Measurements from ENCODE around the gene ELOVL7.
"Not testable (repeated sequence)": the region's sequence is repeated elsewhere in the genome, so short reads cannot be mapped to it uniquely, and the experiment has no call there.

ELOVL7 gene

GRCh38 chr5:60843936-60844905 lies at the start of gene ELOVL7:
TSS of gene ELOVL7 (minus strand) at chr5:60844269. CDS start at chr5:60787397, 56,872 bp downstream.
- peak in 1 of 3 donors; percentile 12 for DNase-seq (ENCODE audit: low read depth in 3 of 3, low spot score in 1 of 3)

- no peak for DNase-seq (ENCODE audit: low read depth in 3 of 3, low spot score in 1 of 3)
Measured at GRCh38 chr5:60893521-60893920, 49.5 kb upstream of the ELOVL7 start.

GRCh38 chr5:60891667-60892066 lies 47.6 kb upstream of the ELOVL7 start:
- DNase-seq (ENCODE audit: low read depth in 3 of 3, low spot score in 1 of 3): no peak

DNA sequence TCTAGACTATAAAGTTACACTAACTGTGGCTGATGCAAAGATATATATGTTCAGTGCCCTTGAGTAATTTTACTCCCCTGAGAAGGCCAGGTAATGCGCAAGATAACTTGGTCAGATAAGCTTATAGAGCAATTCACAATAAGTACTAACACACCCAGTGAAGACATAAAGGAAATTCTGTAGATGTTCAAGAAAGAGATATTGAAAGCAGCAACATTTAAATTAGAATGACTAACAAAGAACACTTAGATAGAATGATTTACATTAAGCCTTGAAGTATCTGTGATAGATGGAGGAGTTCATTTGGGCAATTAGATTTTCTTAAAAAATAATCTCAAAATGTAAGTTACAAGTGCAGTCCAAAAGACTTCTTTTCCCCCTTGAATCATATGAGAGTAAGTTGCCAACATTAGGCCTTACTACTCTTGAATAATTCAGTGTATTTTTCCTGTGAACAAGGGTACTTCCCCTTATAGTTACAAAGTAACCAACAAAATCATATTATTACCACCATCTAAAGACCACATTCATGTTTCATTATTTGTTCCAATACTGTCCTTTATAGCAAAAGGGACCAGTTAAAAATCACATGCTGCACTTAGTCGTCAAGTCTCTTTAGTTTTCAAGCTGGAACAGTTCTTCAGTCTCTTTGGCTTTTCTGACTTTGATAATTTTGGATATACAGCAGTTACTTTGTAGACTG lies 44.4 kb upstream of the ELOVL7 start:
- DNase-seq (ENCODE audit: low read depth in 3 of 3, low spot score in 1 of 3): no peak

DNA sequence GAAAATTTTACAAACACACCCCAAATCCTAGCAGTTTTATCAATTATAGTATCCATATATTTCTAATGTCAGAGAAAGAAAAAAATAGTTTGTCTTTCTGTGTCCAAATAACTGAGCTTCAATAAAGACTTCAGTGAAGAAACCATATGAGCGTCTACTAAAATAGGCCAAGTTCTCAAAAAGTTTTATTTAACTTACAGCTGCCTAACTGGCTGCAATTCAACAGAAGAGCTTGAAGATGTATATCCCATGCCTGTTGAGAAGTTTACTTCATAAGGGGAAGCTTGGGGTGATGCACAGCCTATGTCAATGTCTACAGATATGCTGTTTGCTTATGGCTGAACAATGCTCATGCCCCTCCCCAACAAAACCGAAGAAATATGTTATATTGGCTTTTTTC lies 43.7 kb upstream of the ELOVL7 start:
- DNase-seq (ENCODE audit: low read depth in 3 of 3, low spot score in 1 of 3): no peak

DNA sequence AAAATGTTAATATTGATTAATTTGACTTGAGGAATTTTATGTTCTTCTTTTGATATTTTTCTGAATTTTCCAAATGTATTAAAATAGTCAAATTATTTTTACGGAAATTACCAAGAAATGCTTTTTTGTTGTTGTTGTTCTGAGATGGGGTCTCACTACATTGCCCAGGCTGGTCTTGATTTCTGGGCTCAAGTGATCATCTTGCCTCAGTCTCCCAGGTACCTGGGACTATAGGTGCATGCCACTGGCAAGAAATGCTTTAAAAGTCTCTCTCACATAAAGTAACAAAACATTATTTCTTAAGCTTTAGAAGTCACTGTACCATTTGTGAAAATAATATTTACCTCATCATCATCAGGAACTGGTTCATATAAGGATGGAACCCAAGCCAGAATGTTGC lies 43.0 kb upstream of the ELOVL7 start:
- no peak for DNase-seq (ENCODE audit: low read depth in 3 of 3, low spot score in 1 of 3)

DNA sequence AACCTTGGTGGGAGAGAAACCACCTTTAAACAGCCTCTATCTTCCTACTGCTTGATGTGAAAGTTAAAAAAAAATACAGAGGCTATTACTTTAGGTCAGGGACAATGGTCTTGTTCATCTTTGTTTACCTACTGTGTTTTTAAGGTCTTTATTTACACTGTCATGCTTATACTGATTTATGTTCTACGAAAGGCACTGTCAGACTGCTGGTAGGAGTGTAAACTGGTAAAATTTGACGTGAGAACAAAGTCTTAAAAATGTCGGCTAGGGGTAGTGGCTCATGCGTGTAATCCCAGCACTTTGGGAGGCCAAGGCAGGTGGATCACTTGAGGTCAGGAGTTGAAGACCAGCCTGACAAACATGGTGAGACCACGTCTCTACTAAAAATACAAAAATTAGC lies 42.1 kb upstream of the ELOVL7 start:
- no peak for DNase-seq (ENCODE audit: low read depth in 3 of 3, low spot score in 1 of 3)

DNA sequence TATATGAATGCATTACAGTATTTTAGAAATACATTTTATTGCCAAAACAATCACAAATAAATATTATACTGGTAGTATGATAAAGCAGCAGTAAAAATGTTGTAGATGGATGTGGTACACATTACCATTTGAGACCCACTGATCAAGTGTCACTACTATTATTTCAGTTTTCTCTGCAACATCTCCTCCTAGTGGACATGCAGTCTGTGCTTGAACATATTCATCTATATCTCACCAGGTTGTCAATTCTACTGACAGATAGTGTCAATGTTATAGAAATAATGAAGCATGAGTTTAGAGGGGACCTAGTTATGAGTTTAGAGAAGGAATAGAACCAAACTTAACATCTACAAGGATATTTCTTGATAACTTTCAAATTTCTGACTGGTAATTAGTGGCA lies 39.2 kb upstream of the ELOVL7 start:
- DNase-seq (ENCODE audit: low read depth in 3 of 3, low spot score in 1 of 3): no peak

GRCh38 chr5:60872892-60873291 lies 28.8 kb upstream of the ELOVL7 start:
- no peak for DNase-seq (ENCODE audit: low read depth in 3 of 3, low spot score in 1 of 3)

- no peak for DNase-seq (ENCODE audit: low read depth in 3 of 3, low spot score in 1 of 3)
Measured at GRCh38 chr5:60870857-60871256, 26.8 kb upstream of the ELOVL7 start.

DNA sequence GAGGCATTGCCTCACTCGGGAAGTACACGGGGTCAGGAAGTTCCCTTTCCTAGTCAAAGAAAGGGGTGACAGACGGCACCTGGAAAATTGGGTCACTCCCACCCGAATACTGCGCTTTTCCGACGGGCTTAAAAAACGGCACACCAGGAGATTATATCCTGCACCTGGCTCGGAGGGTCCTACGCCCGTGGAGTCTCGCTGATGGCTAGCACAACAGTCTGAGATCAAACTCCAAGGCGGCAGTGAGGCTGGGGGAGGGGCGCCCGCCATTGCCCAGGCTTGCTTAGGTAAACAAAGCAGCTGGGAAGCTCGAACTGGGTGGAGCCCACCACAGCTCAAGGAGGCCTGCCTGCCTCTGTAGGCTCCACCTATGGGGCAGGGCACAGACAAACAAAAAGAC lies 16.5 kb upstream of the ELOVL7 start:
- DNase-seq (ENCODE audit: low read depth in 3 of 3, low spot score in 1 of 3): not testable (repeated sequence)

DNA sequence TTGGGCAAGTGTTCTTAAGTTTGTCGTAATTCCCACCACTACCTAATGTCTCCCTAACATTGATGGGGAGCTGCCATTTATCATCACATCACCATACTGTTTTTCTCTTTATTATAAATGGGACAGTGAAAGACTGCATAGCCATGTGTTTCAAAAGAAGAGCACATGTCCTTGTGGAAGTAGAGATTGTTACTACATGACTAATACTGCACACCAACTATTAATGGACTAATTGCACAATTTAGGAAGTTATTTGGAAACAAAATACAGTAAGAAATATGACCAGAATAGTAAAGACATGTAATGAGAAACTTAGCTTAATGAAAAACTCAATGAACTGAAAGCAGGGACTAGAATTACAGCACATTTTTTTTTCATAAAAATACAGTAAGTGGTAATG lies 12.0 kb upstream of the ELOVL7 start:
- DNase-seq (ENCODE audit: low read depth in 3 of 3, low spot score in 1 of 3): no peak

DNA sequence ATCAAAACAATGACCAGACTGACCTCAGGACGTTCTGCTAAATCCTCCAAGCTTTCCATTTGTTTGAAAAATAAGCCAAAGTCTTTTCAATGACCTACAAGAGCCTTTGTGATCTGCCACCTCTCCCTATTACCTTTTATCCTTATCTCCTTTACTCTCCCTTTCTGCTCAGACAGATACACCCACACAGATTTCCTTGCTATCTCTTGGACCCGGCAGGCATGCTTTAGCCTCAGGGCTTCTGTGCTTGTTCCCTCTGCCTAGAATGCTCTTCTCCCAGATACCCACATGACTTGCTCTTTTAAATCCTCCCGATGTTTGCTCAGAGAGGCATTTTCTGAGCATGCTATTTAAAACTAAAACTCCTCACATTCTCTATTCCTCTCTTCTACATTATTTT lies 8.9 kb upstream of the ELOVL7 start:
- no peak for DNase-seq (ENCODE audit: low read depth in 3 of 3, low spot score in 1 of 3)

- no peak for DNase-seq (ENCODE audit: low read depth in 3 of 3, low spot score in 1 of 3)
Measured at GRCh38 chr5:60852317-60852716, 8.2 kb upstream of the ELOVL7 start.

GRCh38 chr5:60851626-60852025 lies 7.6 kb upstream of the ELOVL7 start:
- DNase-seq (ENCODE audit: low read depth in 3 of 3, low spot score in 1 of 3): no peak

DNA sequence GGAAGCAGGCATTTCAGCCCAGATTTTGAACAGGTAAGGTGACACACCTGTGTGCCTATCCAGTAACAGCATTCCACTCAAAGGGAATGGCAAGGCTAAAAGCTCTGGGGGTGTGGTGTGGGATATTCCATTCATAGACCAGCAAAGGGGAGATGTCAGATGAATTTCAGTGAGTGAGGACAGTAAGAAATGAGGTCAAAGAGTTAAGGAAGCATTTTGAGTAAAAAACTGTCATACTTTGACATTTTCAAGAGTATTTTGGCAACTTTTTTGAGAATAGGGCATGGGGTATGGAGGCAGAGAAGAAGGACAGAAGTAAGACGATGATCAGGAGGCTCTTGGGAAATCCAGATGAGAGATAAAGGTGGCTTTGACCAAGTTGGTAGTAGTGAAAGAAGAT lies 2.2 kb upstream of the ELOVL7 start:
- DNase-seq (ENCODE audit: low read depth in 3 of 3, low spot score in 1 of 3): no peak

DNA sequence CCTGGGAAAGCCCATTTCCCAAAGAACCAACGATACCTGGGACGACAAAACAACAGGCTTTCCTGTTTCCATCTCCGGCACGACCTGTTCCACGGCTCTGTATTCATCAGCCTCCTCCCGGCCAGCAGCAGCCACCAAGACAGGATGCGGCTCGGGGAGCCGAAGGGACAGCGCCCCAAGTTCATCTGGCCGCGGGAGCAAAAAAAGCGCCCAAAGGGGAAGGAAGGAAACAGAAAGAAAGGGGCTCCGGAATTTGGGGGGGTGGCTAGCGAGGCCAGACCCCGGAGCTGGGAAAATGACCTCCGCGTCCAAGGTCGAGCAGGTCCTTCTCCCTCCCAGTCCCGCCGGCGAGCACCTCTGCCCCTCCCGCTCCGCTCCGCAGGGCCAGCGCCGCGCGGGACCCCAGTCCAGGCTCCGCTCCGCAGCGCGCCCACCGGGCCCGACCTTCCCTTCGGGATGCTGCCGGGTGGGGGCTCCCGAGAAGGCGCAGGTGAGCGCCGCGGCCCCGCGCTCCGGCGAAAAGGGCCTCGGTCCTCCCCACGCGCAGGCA lies 608 bp downstream of the ELOVL7 start:
- DNase-seq (ENCODE audit: low read depth in 3 of 3, low spot score in 1 of 3): no peak

GRCh38 chr5:60842871-60843385 lies 1.1 kb downstream of the ELOVL7 start:
- DNase-seq (ENCODE audit: low read depth in 3 of 3, low spot score in 1 of 3): no peak

DNA sequence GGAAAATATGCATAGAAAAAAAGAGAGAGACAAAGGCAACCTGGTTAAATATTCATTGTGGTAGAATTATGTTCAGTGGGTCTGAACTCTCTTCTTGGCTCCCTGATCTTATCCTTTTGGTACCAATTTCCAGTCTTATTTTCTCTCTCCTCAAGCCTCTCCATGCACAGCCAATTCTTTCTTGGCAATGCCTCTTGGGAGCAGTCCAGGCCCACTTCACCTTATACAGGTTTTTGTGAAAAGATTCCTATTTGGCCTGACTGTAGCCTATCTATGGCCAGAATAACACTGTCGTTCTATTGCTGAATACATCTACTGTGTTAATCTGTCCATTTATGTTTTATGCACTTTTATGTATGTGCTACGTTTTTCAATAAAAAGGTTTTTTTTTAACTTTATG lies 2.7 kb downstream of the ELOVL7 start:
- no peak for DNase-seq (ENCODE audit: low read depth in 3 of 3, low spot score in 1 of 3)

DNA sequence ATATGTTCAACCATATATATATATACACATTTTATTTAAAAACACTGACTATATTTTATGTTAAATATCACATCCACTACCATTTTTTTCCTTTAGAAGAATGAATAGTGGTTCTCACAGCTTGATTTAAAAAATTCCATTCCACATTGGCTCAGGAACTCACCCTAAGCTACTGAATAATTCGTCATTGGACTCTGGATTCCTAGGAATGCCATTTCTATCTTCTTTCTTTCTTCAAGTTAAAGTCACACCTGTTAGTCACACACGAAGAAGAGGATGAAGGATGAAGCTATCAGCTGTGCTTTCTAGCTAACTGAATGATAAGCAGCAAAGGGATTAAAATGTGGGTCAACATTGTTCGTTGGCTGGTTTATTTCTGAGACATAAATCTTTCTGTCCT lies 7.9 kb downstream of the ELOVL7 start:
- DNase-seq (ENCODE audit: low read depth in 3 of 3, low spot score in 1 of 3): no peak

GRCh38 chr5:60835554-60835953 lies 8.5 kb downstream of the ELOVL7 start:
- DNase-seq (ENCODE audit: low read depth in 3 of 3, low spot score in 1 of 3): no peak

GRCh38 chr5:60833520-60833919 lies 10.5 kb downstream of the ELOVL7 start:
- DNase-seq (ENCODE audit: low read depth in 3 of 3, low spot score in 1 of 3): no peak

All from stimulated activated CD4-positive, alpha-beta T cell treated with anti-CD3 and anti-CD28 coated beads, TNF-alpha, amount 100 ng/mL, for 1 hour (primary cell).